Adrenal gland (tissue), 5 donors: Measurements from ENCODE around the gene ELMO2.

ENCODE experiments used
- CTCF ChIP-seq, 6 experiments: fragments of 450-650 bp in 4 of 6; fragments of 200-600 bp in 2 of 6; sonication (generic) in 1 of 6; IDR thresholded peaks; 1 replicate in 5 of 6; 2 replicates in 1 of 6; pipeline versions ENCODE4 v1.5.1 to v1.8.0; 2016 to 2021; ENCODE audit warnings: antibody characterized with exemption in 6 of 6, mild to moderate bottlenecking in 2 of 6, moderate library complexity in 1 of 6
- POLR2A ChIP-seq, 2 donors: fragments of 450-650 bp; IDR thresholded peaks; one replicate each; pipeline ENCODE4 v1.6.1; 2017; ENCODE audit warnings: antibody characterized with exemption in 2 of 2, mild to moderate bottlenecking in 2 of 2, moderate library complexity in 1 of 2
- donor health status: DM: no; HTN: no; CAD: no.

GRCh38 chr20:46339037-46339436 is 67.4 kb downstream of the ELMO2 start:
- no peak for TF ChIP-seq CTCF (IDR thresholded peaks at IDR 0.05)
- TF ChIP-seq POLR2A (IDR thresholded peaks at IDR 0.05) = no peak
